ENCODE measurements around the gene MARK3.
"Not testable (repeated sequence)": the region's sequence is repeated elsewhere in the genome, so short reads cannot be mapped to it uniquely, and the experiment has no call there.

Gene MARK3

DNA sequence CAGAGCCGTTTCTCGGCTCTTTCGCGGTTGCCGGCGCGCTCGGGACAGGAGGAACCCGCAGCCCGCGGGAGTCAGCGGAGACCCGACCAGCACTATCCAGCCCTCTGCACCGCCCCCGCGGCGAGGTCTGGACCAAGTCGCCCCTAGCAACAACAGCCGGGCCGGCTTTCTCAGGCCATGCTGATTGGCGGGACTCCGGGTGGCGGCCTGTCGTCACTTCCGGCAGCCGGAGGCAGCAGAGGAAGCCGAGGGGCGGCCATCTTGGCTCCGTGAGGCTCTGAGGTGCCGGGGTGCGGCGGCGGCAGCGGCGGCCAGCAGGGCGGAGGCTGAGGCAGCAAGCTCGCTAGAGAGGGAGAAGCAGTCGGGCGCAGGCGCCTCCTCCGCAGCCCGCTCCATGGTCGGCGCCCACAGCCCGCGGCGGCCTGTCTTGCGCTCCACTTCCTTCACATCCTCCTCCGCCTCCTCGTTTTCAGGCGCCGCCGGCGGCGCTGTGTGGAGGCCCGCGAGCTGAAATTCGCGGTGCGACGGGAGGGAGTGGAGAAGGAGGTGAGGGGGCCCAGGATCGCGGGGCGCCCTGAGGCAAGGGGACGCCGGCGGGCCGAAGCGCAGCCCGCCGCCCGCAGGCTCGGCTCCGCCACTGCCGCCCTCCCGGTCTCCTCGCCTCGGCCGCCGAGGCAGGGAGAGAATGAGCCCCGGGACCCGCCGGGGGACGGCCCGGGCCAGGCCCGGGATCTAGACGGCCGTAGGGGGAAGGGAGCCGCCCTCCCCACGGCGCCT, at the start of gene MARK3:
TSS of gene MARK3 (plus strand) at position 264 of the 777 bp plus-strand sequence. CDS start 615 bp downstream, outside the sequence.
- peak; percentile 92 for DNase-seq

DNA sequence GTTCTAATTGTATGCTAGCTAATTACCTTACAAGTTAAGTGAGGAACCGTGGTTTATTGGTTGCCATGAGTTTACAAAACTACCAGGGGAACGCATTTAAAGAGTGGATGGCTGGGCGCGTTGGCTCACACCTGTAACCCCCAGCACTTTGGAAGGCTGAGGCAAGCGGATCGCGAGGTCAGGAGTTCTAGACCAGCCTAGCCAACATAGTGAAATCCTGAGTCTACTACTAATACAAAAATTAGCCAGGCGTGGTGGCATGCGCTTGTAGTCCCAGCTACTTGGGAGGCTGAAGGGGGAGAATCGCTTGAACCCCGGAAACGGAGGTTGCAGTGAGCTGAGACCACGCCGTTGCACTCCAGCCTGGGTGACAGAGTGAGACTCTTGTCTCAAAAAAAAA, 49.0 kb upstream of the MARK3 start:
- no peak for DNase-seq

DNA sequence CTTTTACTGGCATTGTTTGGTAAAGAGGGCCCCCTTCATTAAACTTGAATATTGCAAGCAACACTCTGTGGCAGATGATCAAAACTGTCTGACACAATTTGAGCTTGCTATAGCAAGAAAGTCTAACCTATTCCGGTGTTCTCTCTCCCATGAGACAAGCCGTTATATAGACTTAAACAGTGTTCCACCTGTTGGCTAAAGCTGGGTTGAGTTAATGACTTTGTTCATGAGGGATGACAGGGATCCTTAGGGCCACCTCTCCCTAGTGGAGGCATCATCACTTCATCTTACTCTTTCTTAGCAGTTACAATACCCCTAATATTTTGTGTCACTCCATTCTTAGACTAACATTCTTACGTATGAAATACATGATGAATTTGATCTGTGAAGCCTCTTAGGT, 47.4 kb upstream of the MARK3 start:
- DNase-seq = no peak

GRCh38 chr14:103339561-103339960, 45.7 kb upstream of the MARK3 start:
- no peak for DNase-seq

DNA sequence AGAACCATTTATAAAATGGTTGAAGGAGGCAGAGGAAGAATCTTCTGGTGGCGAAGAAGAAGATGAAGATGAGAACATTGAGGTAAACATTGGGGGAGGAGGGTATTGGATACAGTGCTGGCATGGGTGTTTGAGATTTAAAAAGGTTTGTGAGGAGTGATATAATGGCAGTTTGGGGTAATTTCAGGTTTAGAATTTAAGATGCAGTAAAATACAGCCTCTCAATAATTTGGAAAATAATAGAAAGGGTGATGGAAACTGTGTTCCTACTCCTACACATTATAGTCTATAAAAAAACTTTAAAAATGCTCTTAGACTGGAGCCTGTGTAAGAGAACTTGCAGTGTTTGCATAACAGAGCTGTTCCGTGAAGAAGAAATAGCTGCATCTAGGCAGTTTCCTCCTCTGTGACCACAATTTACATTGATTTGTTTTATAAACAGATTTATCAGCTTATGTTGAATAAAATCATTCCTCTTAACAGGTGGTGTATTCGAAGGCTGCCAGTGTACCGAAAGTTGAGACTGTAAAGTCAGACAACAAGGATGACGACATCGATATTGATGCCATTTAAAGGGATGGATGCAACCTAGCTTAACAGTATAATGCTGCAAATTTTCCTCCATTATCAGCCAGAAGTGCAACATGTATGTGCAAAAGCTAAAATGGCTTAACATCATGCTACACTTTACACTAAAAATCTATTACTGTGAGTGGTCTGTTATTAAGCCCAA, 44.6 kb upstream of the MARK3 start:
- no peak for DNase-seq

DNA sequence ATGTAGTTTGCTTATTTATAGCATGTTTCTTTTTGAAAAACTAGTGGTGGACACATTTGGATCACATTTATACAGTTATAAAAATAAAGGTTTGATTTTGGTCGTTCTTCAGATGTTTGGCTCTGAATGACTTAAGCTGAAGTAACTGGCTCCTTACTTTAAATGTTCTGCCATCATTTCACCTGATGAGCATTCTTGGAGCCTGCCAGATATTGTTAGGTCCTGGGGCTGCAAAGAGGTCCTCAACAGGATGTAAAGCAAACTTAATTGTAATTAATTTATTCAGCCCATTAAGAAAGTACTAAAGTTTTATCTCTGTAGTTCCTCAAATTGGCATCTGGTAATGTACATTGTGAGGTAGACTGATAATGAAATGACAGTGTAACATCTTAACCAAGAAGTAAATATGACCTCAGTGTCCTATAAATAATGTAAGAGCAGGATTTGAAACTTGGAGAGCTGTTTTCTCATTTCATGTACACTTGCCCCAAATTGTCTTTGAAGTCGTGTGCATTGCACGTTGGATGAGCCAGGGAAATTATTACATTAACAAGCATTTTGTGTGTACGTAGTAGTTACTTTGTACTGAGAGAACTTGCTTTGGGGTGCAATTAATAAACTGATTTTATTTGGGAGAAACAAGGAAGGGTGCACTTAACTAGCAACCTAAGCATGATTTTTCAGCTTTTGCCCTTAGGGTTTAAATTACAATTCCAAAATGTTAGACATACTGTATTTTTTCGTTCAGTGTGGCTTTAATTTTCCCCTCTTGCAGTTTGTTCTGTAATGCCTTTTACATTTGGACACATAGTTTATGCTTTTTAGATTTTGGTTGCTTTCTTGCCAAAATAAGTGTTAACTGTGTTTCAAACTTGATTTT, 43.7 kb upstream of the MARK3 start:
- no peak for DNase-seq

GRCh38 chr14:103343164-103343879, 41.9 kb upstream of the MARK3 start:
- no peak for DNase-seq

GRCh38 chr14:103343905-103344797, 41.1 kb upstream of the MARK3 start:
- DNase-seq = no peak

GRCh38 chr14:103346286-103346685, 38.9 kb upstream of the MARK3 start:
- no peak for DNase-seq

DNA sequence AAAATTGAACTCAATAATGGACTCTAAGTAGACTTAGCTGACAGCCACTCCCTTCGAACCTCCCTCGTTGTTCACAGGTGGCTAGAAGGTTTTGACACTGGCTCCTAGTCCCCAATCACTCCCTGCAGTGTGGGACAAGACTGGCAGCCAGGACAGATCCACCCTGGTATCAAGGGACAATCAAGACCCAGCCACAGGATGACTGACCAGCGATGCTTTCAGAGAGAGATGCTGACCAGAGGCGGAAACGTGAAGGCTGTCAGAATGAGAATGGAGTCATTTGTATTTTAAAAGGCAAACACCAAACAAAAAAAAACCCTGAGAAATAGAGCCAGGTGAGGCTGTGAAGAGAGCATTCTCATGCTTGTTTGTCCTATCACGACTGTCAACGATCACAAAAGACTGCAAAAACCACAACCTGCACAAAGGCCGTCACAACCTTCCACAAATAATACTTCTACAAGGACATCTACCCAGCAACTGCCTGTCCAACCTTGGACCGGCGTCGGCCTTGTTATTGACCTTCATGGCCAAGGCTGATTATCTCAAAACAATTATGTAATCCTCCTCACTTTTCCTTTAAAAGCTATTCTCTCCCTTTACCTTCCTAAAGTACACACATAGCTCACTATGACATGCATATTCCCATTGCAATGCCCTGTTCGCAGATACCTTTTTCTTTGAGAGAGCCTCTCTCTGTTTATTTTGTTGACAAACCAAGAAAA, 38.0 kb upstream of the MARK3 start:
- DNase-seq = no peak

- DNase-seq = no peak
Observed at GRCh38 chr14:103348154-103348553, 37.1 kb upstream of the MARK3 start.

- DNase-seq = no peak
Observed at GRCh38 chr14:103349982-103350381, 35.2 kb upstream of the MARK3 start.

GRCh38 chr14:103353362-103353761, 31.9 kb upstream of the MARK3 start:
- DNase-seq = no peak

GRCh38 chr14:103354141-103354540, 31.1 kb upstream of the MARK3 start:
- DNase-seq = no peak

GRCh38 chr14:103356024-103356682, 29.1 kb upstream of the MARK3 start:
- no peak for DNase-seq

DNA sequence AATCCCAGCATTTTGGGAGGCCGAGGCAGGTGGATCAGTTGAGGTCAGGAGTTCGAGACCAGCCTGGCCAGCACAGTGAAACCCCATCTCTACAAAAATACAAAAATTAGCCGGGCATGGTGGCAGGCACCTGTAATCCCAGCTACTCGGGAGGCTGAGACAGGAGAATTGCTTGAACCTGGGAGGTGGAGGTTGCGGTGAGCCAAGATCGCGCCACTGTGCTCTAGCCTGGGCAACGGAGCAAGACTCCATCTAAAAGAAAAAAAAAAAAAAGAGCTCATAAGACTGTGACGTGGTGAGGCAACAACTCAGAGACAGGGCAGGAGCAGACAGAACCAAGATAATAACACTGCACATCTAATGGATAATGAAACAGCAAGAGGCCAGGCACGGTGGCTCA, 27.7 kb upstream of the MARK3 start:
- not testable (repeated sequence) for DNase-seq

GRCh38 chr14:103360548-103360947, 24.7 kb upstream of the MARK3 start:
- no peak for DNase-seq

- DNase-seq = peak; percentile 55
Observed at GRCh38 chr14:103361867-103362266, 23.3 kb upstream of the MARK3 start.

GRCh38 chr14:103362780-103363179, 22.4 kb upstream of the MARK3 start:
- no peak for DNase-seq

DNA sequence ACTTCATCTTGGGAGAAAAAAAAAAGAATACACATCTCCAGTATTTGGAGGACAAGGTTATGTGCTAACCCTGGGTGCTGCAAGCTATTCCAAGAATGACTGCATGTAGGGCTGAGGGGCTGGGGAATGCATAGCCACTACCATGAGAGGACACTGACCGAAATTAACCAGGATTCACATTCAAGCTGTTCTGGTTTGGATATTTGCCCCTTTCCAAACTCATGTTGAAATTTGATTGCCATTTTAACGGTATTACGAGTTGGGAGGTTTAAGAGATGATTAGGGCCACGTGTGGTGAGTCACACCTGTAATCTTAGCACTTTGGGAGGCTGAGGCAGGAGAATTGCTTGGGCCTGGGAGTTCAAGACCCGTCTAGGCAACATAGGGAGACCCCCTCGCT, 18.5 kb upstream of the MARK3 start:
- DNase-seq = no peak

Measured in T1000 (cell line).